Gastrocnemius medialis (tissue), 4 donors: ENCODE data around the gene RITA1.

Source experiments
- CTCF ChIP-seq, 5 experiments: fragments of 450-650 bp in 3 of 5; fragments of 200-600 bp in 2 of 5; sonication (generic) in 2 of 5; IDR thresholded peaks in 4 of 5; conservative IDR thresholded peaks in 1 of 5; 1 replicate in 4 of 5; 2 replicates in 1 of 5; pipeline ENCODE4 v1.5.1; 2016 to 2019; ENCODE audit warnings: antibody characterized with exemption in 5 of 5, mild to moderate bottlenecking in 3 of 5, moderate library complexity in 3 of 5
- POLR2A ChIP-seq, 2 donors: fragments of 450-650 bp; IDR thresholded peaks; one replicate each; pipeline ENCODE4 v1.6.1; 2017; ENCODE audit warnings: antibody characterized with exemption in 2 of 2, mild to moderate bottlenecking in 2 of 2, moderate library complexity in 2 of 2

DNA sequence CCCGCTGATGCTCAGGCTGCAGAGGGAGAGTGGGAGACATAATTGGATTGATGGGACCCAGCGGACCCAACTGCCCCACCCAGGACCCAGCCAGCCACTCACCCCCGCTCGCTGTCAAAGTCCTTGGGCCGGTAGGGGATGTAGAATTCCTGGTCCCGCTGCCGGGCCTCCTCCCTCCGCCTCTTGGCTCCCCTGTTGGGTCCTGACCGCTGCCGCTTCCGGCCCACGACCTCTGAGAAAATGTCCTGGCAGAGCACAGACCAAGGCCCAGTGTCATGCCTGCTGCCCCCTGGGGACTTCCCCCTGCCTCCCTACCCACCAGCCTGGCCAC is 22.5 kb upstream of the RITA1 start:
- TF ChIP-seq CTCF (IDR thresholded peaks at IDR 0.05 in 4 of 5, conservative IDR thresholded peaks at IDR 0.05 in 1 of 5) (no peak), POLR2A (IDR thresholded peaks at IDR 0.05) (no peak)
